ENCODE measurements around the gene ERN1.
A peak's percentile ranks its signal among the peaks of the same experiment; 100 is the strongest.

Gene ERN1

GRCh38 chr17:64056269-64057005, 73.5 kb downstream of the ERN1 start:
- no peak for DNase-seq

GRCh38 chr17:64055183-64056142, 74.5 kb downstream of the ERN1 start:
- DNase-seq, result no peak

DNA sequence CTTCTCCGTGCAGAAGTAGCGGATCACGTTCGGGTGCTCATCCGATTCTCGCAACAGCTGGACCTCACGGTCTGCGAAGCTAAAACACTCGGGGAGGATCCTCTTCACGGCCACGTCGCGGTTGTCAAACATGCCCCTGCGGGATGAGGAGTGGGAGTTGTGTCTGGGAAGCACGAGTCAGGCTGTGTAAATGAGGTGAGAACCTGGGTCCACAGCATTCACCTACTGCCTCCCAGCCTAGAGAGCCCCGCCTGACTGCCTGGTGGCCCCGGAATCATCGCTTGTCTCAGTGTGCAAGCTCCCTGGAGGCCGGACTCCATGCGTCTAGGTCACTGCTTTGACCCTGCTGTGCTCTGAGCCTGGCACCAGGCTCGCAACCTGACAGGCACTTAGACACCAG, 75.6 kb downstream of the ERN1 start:
- no peak for DNase-seq

DNA sequence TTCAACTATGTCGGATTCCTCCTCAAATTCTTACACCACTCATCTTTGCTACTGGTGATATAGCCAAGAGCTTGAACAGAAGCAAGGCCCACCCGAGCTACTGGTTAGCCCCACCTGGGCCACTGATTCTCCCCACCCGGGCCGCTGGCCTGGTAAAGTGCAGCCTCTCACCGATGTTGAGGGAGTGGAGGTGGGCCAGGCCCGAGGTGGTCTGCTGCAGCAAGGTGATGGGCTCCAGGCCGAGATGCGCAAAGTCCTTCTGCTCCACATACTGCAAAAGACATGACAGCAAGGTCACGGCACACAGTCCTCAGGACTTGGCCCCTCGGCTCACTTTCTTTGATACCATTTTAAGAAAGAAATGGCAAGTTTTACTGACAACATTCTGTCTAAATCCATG, 76.8 kb downstream of the ERN1 start:
- DNase-seq, result no peak

DNA sequence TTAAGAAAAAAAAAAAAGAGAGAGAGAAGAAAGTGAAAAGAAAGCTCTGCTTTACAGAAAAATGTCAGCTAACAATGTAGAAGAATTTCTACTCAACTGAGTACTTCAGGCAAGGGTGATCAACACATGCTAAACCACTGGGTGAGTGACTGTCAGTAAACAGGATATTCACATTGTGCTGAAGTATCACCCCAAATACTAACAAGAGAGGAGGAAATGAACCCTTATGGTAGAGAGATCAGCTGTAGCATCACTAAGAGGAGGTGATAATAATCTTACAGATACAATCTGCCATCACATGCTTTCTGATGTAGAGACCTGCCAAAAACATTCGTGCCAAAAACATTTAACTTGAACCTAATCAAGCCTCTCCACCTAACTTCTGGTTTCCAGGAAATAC, 78.8 kb downstream of the ERN1 start:
- no peak for DNase-seq

DNA sequence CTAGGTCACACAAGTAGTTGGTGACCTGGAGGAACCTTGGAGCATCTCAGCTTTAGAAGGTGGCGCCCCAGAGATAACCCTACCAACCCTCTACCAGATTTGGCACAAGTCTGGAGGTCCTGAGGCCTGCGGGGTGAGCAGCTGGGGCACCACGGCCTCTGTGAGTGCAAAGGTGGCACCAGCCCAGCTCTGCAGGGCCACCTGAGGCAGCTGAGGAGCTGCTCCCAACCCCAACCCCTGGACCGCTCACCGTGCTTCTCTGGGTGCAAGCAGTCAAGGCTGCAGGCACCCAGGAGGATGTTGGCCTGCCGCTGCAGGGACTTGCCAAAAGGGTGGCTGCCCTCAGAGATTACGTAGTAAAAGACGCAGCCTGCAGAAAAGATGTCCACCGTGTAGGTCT, 81.1 kb downstream of the ERN1 start:
- DNase-seq, result no peak

DNA sequence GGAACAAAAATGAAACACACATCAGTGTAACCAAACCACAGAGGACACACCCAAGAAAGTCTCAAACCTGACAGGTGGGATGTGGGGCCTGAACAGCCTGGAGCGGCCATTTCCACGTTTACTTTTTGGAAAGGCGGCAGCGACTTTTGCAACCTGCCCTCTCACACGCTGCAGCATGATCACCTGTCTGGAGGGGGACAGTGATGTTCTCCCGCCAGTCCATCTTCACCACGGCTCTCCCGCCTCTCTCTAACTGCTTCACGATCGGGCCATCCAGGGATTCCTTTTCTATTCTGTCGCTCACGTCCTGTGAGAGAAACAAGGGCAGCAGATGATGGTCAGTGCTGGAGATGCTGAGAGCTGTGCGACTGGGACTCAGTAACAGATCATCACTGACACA, 84.8 kb downstream of the ERN1 start:
- no peak for DNase-seq

DNA sequence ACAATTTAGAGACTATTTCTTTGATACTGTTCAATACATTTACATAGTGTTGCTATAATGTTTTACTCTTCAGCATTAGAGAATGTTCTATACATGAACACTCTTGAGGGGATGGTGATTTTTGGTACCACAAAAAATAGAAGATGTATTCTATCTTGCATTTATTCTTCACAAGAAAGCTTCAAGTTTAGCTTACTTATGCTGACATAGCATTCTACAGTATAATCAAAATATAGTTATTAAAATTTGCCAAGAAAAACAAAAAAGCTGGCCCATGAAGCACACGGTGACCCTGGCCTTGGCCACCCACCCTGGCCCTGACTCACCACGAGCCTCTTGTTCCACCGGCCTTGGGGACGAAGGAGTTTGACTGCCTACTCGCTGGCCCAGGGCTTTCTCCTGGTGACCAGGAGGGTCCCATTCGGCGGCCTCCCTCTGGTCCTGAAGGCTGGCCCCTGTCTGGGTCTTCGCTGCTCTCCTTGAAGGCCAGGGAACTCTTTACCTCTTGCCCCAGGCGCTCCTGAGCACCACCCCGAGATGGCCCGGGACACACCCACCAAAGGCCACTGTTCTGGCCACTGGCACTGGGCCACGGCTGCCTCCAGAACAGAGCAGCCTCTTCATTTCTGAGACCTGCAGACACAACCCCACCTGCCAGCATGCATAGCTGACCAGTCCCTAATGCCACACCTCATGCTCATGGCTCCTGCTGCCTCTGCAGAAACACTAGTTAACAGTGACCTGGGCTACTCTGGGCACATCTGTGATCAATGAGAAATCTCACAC, 87.1 kb downstream of the ERN1 start:
- DNase-seq, result no peak

GRCh38 chr17:64041912-64042311, 88.0 kb downstream of the ERN1 start:
- DNase-seq, result no peak

GRCh38 chr17:64040206-64040605, 89.7 kb downstream of the ERN1 start:
- DNase-seq, result no peak

DNA sequence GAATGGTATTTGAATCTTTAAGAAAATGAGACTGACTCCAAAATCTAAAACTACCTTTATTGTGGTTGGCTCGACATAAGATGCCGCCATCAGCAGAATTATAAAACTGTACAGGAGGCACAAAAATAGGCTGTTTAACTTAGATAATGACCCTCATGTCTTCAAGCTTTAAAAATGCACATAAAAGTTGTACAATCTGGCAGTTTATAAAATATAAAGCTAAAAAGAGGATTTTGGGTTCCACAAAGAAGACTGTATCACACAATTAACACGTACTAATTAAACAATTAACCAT, 90.9 kb downstream of the ERN1 start:
- no peak for DNase-seq

GRCh38 chr17:64038331-64039105, 91.4 kb downstream of the ERN1 start:
- no peak for DNase-seq

- DNase-seq, result no peak
Observed at GRCh38 chr17:64037802-64038201, 92.1 kb downstream of the ERN1 start.

GRCh38 chr17:64037180-64037579, 92.8 kb downstream of the ERN1 start:
- DNase-seq, result no peak

DNA sequence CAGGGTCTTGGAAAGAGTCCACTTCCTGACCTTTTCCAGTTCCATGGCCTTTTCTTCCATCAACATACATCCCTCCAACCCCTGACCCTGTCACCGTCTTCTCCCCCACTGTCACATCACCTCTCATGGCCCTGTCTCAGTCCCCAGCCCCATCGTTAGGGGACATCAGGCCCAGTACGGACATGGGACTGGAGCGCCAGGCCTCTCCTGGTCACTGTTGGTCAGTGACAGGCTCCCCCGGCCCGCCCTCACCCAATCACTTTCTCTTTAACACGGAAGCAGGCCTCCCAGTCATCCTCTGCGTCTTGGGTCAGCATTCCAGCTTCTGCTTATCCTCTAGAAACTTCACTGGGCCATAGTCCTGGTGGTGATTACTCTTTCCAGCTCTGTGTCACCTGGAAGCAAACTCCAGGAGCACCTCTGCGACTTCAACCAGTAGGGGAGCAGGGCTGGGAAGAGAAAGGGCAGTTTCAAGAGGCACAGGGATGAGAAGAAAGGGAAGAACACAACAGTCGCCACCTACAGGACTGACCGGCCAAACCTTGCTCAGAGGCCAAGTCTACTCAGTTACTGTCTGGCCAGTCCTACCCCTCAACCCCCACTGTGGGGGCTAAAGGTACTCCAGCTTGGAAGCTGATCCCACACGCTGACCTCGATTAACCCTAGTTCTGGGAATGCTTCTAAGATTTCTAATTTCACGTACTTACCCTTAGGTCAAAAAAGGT, 93.6 kb downstream of the ERN1 start:
- DNase-seq, result no peak

DNA sequence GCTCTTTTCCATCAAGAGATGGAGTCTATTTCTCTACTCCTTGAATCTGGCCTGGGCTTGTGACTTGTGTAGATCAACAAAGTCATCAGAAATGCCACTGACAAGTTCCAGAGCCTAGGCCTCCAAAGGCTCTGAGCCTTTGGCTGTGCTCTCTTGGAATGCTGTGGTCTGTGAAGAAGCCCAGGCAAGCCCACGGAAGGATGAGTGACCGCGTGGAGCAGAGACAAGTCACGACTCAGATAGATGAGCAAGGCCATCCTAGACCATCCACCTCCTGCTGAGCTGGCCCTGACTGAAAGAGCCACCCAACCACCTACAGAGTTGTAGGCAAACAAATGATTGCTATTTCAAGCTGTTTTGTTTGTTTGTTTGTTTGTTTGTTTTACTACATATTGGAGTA, 97.9 kb downstream of the ERN1 start:
- DNase-seq, result no peak

- DNase-seq, result peak; percentile 76 to 78
Observed at GRCh38 chr17:64028874-64029464, 101.0 kb downstream of the ERN1 start.

GRCh38 chr17:64025732-64026294, 104.1 kb downstream of the ERN1 start:
- DNase-seq, result peak; percentile 87

DNA sequence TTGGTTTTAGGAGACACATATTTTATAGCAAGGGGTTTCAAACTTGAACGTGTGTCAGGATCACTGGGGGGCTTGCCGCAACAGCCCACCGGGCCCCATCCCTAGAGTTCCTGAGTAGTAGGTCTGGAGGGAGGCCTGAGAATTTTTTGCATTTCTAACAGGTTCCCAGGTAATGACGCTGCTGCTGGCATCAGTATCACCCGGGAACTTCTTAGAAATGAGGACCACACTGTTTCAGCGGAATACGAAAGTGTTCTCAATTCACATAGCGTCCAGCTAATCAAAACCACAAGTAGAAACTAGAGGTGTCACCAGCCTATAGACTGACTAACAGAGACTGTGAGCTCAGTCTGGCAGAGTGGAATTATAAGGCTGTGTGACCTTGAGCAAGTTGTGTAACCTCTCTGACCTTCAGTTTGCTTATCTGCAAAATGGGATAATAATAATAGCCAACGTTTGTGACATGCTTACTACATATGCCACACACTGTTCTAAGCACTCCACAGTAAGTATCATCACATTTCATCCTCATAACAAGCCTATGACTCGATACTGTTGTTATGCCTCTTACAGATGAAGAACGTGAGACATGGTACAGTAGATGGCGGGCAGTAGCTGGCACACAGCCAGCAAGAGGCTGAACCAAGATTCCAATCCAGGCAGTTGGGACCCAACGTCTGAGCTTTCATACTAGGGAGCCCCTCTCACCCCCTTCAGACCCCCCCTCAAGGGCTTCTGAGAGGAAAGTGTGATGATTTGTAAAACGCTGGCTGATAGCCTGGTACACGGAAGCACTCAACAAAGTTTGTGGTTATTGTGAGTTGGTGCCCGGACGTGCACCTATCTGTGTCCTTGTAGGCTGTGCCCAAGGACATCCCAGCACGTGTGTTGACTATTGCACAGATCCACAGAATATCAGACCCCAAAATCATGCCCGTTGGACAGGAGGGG, 104.9 kb downstream of the ERN1 start:
- DNase-seq, result peak; percentile 45 to 51

DNA sequence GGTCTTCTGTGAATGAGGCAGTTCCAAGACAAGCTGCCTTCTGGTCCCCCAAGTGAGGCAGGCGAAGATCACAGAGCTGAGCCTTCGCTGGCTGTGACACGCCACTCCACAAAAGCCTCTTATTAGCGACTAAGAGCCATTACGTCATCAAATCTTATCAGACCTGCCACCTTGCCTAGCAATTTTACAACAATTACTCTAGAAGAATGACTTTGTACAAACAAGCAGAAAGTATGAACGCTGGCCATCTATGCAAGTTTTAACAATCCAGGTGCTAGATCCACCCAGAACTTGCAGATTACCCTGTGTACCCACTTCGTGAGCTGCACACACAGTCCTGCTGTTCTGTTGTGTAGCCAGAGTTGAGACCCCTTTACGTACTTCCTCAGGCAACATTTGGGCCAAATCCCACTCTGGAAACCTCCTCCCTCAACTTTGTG, 105.7 kb downstream of the ERN1 start:
- DNase-seq, result no peak

Data from stimulated activated CD4-positive, alpha-beta T cell treated with anti-CD3 and anti-CD28 coated beads, Interleukin-2, amount 100 ng/mL, for 24 hours (primary cell).